GM19099 (cell line): ENCODE results near the gene ARMCX6.
A peak's percentile ranks its signal among the peaks of the same experiment; 100 is the strongest.

Experiments used
- POLR2A ChIP-seq: IDR thresholded peaks from 3 replicates; pipeline ENCODE4 v1.6.1; 2011; ENCODE audit warnings: low read depth; ENCODE audit not compliant: insufficient read length; ENCODE audit errors: extremely low read depth

The ARMCX6 gene

DNA sequence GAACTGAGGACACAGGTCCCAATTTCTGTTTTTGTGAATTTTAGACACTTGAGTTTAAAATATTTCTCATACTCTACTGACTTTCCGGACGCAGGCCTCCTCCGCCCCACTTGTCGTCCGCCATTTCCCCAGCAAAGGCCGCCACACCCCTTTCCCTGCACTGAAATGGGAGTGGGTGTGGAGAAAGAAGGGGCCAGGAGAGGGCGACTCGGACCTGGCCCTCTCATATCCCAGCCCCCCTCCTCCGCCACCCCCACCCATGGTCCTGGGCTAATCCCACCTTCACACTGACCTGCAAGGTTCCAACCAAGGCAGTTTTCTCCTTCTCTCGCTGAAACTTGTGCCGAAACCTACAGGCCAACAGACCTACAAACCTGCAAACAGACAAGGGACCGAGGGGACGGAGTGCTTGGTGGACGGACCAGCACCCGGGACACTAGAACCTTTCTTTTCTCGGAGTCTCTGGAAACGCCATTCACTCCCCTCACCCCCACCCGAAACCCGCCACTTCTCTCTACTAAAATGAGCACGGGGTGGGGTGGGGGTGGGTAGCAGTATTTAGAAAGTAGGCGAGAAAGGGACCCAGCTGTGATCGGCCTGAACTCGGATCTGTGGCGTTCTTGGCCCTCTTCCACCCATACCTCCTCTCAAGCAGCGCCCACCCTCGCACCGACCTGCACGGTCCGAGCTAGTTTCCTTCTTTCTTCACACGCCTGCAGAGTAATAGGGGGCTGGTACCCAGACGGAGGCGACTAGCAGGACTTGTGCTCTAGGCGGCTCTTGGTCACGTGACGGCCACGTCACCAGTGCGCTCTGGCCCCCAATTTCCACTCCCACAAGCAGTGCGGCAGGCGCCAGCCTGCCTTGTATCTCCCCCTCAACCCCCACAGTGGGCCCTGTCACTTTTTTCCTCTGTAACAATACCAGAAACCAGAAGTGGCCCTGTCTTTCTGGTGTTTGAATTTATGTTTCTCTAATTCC is at the start of gene ARMCX6:
Gene ARMCX6, minus strand, starts transcription at position 790 of the 981 bp plus-strand sequence. CDS start 1,380 bp downstream, outside the sequence.
- TF ChIP-seq POLR2A = peak; percentile 62

DNA sequence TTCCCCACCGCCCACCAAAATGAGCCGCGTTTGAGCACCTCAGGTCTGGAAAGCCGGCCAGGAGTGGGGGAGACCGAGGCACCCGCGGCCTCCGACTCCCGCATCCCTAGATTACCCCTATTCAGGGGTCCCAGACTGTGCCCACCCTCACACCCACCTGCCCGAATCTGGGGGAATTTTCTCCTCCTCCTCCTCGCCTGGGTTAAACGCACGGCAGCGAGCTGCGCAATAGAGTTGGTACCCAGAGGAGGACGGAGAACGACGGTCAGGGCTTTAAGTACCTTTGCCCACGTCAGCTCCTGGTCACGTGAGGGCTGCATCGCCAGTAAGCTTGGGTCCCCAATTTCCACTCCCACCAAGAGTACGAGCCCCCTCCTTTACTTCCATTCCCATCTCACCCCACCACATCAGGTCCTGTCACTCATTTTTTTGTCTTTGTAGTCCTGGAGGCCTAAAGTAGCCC is 41.8 kb upstream of the ARMCX6 start, which contains the start of gene ARMCX2:
Gene ARMCX2, minus strand, starts transcription at position 250 of the 463 bp plus-strand sequence. CDS start 2,262 bp downstream, outside the sequence.
- TF ChIP-seq POLR2A = peak; percentile 68

DNA sequence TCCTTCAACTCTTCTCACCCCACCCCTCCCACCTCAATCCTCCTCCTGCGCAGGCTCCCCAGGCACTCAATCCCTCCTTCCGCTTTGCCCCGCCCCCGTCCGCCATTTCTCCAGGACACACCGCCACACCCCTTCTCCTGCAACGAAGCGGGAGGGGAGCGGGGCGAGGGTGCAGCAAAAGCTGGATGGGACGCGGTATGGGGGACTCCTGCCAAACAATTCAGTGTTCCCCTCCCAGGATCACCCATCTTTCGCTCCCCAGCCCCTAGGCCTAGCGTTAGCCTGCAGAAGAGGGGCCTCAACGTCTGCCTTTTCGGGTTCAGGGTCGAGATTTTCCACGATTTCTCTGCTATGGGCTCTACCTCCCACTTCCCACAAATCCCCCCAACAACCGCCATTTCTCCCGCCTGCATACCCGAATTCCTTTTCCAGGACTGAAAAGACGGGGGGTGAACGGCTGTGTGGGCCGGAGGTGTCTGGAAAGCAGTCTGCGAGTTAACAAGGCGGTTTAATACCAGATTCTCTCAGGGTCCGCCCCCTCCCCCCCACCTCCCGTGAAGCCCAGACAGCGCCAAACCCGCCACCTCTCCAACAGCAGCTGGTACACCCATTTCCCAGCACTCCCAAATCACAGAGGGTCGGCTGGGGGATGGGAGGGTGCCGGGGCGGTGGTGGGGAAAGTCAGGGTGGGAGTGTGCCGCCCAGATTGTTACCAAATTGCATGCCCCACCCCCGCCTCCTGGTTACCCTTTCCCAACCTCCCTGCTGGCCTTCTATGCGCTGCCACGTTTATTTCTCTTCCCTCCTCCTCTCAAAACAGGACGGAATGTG is 41.1 kb upstream of the ARMCX6 start:
- no peak for TF ChIP-seq POLR2A

DNA sequence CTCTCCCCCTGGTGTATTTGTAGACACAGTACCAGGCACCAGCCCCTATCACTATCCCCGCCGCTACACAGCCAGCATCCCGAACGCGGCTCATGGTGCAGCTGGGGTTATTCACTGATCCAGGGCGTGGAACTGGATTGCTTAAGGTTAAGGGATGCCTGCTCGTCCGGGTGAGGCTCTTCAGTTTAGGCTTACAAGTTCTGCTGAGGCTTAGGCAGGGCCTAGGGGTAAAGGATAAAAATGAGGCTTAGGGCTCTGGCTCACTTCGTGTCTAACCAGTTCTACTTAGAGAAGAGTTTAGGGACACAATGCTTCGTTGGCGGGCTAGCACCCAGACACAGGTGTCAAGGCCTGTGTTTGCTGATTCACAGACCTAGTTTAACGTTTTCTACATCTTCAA is 39.7 kb upstream of the ARMCX6 start:
- no peak for TF ChIP-seq POLR2A

DNA sequence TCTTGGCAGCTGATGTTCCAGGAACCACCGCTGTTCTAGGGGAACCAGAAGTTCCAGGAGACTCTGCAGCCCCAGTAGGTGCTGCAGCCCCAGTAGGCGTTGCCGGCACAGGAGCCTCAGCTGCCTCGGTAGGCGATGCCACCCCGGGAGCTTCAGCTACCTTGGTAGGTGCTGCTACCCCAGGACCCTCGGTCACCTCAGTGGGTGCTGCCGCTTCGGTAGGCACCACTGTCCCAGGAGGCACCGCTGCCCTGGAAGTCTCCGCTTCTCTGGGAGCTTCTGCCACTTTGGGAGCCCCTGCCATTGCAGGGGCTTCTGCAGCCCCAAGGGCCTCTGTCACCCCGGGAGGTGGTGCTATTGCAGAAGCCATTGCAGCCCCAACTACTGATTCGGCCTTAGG is 39.0 kb upstream of the ARMCX6 start:
- TF ChIP-seq POLR2A = no peak

DNA sequence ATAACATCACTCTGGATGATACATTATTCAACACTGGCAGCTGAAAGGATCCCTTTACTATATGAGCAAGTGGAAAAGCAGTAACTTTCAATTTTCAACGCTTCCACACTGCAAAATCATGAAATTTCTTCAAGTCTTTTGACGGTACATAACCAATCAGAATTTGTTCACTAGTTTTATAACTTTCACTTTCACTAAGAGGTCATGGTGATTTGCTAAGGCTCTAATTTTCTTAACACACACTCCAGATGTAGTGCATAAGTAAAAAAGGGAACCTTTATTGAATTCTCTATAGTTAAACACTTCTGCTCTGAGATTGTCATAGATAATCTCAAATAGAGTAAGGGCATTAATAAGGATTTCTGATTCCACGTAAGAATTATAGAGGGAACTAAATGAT is 37.7 kb upstream of the ARMCX6 start:
- TF ChIP-seq POLR2A = no peak

DNA sequence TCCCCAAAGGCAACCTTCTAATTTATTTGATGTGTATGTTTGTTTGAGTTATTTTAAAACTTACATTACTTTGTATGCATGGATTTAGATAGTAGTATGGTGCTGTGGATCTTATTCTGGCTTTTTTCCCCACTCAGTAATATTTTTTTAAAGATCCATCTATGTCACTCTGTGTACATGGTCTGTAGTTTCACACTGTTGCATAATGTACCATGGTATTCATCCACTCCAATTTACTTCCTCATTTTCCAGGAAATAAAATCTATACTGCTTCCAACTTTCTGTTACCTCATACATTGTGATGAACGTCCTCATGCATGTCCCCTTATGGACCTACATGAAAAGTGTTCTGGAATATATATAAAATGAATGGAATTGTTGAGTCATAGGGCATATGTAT is 24.3 kb upstream of the ARMCX6 start:
- TF ChIP-seq POLR2A = no peak

DNA sequence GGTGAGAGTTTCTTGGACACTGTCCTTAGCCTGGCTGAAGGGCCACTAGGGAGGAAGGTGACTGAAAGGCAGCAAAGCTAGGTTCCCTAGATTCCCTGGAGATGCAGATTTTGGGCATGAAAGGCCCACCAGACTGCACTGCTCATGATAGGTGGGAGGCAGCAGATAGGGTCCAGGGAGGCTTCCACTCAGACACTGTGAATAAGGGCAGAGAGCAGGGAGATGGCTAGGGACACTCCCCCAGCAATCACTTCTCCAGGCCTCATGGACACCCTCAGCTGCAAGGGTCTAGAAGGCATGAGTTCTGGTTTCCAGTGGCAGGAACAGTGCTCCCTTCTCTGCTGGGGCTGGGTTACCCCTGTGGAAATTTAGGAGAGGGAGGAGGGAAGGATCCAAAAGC is 21.8 kb upstream of the ARMCX6 start:
- no peak for TF ChIP-seq POLR2A

DNA sequence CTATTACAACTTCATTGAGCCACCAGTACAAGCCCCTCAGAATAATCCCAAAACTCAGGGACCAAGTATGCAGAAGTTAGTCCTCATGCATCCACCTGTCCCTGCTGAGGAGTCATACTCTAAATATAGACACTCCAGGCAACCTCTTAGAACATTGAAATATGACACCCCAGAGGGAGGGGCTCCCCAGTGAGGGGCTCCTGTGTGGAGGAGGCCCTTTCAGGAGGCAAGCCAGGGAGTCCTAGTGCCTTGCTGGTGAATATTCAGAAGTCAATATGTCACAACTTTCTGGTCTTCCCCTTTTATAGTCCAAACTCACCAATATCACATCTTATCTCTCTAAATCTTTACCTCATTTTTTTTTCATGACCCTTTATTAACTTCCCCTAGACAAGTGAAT is 1.6 kb upstream of the ARMCX6 start:
- TF ChIP-seq POLR2A = no peak

DNA sequence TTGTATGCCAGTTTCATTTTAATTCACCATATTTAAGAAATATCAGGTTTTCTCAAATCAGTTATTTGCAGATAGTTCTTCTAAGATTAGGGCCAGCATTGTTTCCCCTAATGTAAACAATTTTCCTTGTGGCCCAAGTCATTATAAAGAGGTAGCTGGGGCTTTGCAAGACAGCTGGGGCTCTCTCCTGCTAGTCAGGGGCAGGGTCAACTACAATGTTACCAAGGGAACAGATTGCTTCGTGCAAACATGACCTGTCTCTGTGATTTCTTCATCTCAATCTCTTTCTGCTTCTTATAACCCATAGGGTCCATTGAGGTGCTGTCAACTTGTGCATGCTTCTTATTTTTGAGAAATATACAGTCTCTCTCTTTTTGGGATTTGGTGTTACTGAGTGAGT is 12.1 kb downstream of the ARMCX6 start:
- TF ChIP-seq POLR2A = no peak

DNA sequence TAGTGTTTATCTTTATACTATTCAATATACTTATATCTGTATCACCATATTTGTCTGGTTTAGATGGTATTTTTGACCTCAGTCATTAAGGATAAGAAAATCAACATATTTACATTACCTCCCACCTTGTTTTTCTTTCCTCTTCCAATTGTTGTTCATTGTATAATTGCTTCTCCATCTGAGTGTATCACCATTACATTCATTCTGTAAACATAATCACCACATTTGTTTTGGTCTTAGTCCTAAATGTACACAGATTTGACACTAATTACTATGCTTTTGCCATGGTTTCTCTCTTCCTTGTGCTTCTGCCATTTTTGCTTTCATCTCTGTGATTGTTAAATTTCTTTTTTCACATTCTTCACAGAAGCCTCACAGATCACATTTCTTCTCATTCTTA is 12.7 kb downstream of the ARMCX6 start:
- TF ChIP-seq POLR2A = no peak

DNA sequence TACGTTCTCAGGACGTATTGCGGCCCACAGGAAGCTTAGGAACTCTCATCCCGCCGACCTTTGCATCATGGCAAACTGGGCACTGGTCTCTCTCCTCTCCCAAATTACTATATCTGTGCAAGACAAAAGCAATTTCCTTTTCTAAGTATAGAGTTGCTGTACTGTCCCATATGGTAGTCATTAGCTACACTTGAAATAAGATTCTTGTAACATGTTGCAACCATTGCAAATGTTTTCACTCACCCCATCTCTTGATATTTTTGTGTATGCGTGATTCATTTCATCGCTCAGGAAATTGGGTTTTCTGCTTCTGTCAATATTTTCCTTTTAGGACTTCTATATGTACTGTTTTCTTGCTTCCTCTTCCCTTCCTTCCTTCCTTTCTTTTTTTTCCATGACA is 15.7 kb downstream of the ARMCX6 start:
- no peak for TF ChIP-seq POLR2A

DNA sequence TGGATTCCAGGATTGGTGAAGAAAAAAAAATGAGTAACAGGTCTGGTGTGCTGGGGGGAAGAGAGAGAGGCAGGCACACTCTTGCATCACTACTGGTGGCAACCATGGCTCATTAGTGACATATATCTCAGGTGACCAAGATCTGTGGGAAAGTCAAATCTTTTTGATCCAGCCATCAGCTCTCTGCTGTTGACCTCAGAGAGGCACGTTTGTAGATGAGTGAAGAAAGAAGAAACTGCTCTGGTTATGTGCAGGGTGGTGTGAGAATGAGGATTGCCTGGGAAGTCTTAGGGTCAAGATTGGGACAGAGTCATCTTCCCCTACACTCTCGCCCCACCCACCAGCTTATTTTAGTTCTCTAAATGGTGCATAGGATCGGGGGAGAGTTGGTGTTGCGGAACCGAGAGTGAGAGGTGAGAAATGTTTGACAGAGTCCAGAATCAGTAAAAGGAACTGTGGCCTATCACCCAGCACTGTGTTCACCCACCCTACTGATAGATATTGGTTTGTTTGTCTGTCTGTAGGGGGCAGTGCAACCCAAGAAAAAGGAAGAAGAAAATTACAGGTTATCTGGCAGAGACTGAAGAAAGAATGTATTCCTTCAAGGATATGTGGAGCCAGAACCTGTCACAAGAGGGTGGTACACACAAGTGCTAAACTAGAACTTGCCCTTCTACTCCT is 21.9 kb downstream of the ARMCX6 start:
- no peak for TF ChIP-seq POLR2A
